ENCODE data around the gene EIF1AD. TPM values are rescaled to one million over a fixed set of nuclear protein-coding genes. Genes with fewer than 3 reads are reported as not detected.

The EIF1AD gene
- total and polyA plus RNA-seq, 9 of the 15 experiments (the other 6 are each of a cell fraction or from before 2014, with no cell fraction given): 50.1 to 98.8 (median 58.7) TPM

GRCh38 chr11:66001942-66002647, at the start of gene EIF1AD, which contains the start of gene BANF1 (continued):
- peak; percentile 70 to 72 for TF ChIP-seq E2F6 (IDR thresholded peaks at IDR 0.05; ENCODE audit: borderline replicate concordance in 1 of 2, extremely low read depth in 1 of 2, insufficient read depth in 1 of 2, insufficient read length in 1 of 2, low read depth in 1 of 2, low read length in 1 of 2, poor library complexity in 1 of 2, severe bottlenecking in 1 of 2)
- TF ChIP-seq BRF2 (IDR thresholded peaks at IDR 0.05; ENCODE audit: borderline replicate concordance, insufficient read depth, insufficient read length): no peak
- TF ChIP-seq TCF7L2 (IDR thresholded peaks at IDR 0.05; ENCODE audit: low read depth, low read length): no peak
- TF ChIP-seq NBN (IDR thresholded peaks at IDR 0.05; ENCODE audit: low read depth): peak; percentile 95
- no peak for TF ChIP-seq MCM2 (IDR thresholded peaks at IDR 0.05; ENCODE audit: low read depth)
- no peak for TF ChIP-seq NCOA2 (IDR thresholded peaks at IDR 0.05; ENCODE audit: partially characterized antibody in 2 of 2)
- TF ChIP-seq ZNF354B (CRISPR knock-in tag; IDR thresholded peaks at IDR 0.05): no peak
- TF ChIP-seq NUFIP1 (IDR thresholded peaks at IDR 0.05; ENCODE audit: partially characterized antibody): no peak
- TF ChIP-seq HMG20B (CRISPR knock-in tag; IDR thresholded peaks at IDR 0.05): no peak
- no peak for TF ChIP-seq MTF1 (CRISPR knock-in tag; IDR thresholded peaks at IDR 0.05; ENCODE audit: borderline replicate concordance)
- TF ChIP-seq E2F4 (CRISPR knock-in tag; IDR thresholded peaks at IDR 0.05; ENCODE audit: low read depth): no peak
- TF ChIP-seq EP400 (IDR thresholded peaks at IDR 0.05): peak; percentile 99
- TF ChIP-seq NCOA1 (IDR thresholded peaks at IDR 0.05; ENCODE audit: low read depth): peak; percentile 99
- no peak for TF ChIP-seq ZFPM2 (CRISPR knock-in tag; IDR thresholded peaks at IDR 0.05)
- peak; percentile 84; the same call in 1 of the 2 replicates for TF ChIP-seq OTX1 (CRISPR knock-in tag; IDR thresholded peaks at IDR 0.05)
- TF ChIP-seq HDAC6 (IDR thresholded peaks at IDR 0.05; ENCODE audit: low read depth, low read length): no peak
- TF ChIP-seq ZNF316 (IDR thresholded peaks at IDR 0.05): no peak
- no peak for TF ChIP-seq ZNF583 (CRISPR knock-in tag; IDR thresholded peaks at IDR 0.05)
- 0 out of 2 replicates have a peak, but pooled peaks have one; percentile 80 for TF ChIP-seq CCAR2 (IDR thresholded peaks at IDR 0.05; ENCODE audit: low read depth, low read length)
- no peak for TF ChIP-seq RBM17 (IDR thresholded peaks at IDR 0.05; ENCODE audit: borderline replicate concordance, low read depth, low read length)
- peak; percentile 3 for TF ChIP-seq NCOA4 (IDR thresholded peaks at IDR 0.05; ENCODE audit: partially characterized antibody)
- TF ChIP-seq POLR2H (tag; IDR thresholded peaks at IDR 0.05; ENCODE audit: low read depth): peak; percentile 74
- TF ChIP-seq CBX1 (IDR thresholded peaks at IDR 0.05; ENCODE audit: low read depth): no peak
- no peak for TF ChIP-seq ZNF239 (CRISPR knock-in tag; IDR thresholded peaks at IDR 0.05)
- peak; percentile 48; the same call in 1 of the 2 replicates for TF ChIP-seq ZBTB7A (IDR thresholded peaks at IDR 0.05; ENCODE audit: borderline replicate concordance, control insufficient read depth, low read depth, low read length)
- TF ChIP-seq SRSF3 (IDR thresholded peaks at IDR 0.05; ENCODE audit: insufficient read depth, low read length): no peak
- peak; percentile 90 for TF ChIP-seq NFRKB (IDR thresholded peaks at IDR 0.05; ENCODE audit: low read depth)

Measured in K562 (cell line).